GM15510 (cell line): ENCODE data around the gene FAM124B.

Experiments used
- POLR2A ChIP-seq: IDR thresholded peaks from 3 replicates; pipeline ENCODE4 v1.6.1; 2011; ENCODE audit warnings: borderline replicate concordance; ENCODE audit not compliant: insufficient read length; ENCODE audit errors: extremely low read depth

FAM124B gene

GRCh38 chr2:224401641-224402342 is at the start of gene FAM124B:
Gene FAM124B (minus strand): TSS chr2:224402107. CDS start chr2:224401768, 339 bp downstream.
- TF ChIP-seq POLR2A: no peak

GRCh38 chr2:224449212-224450147 is 47.6 kb upstream of the FAM124B start:
- no peak for TF ChIP-seq POLR2A

- no peak for TF ChIP-seq POLR2A
Measured at GRCh38 chr2:224448236-224448635, 46.3 kb upstream of the FAM124B start.

GRCh38 chr2:224444783-224445182 is 42.9 kb upstream of the FAM124B start:
- TF ChIP-seq POLR2A: no peak

- no peak for TF ChIP-seq POLR2A
Measured at GRCh38 chr2:224444021-224444420, 42.1 kb upstream of the FAM124B start.

- no peak for TF ChIP-seq POLR2A
Measured at GRCh38 chr2:224442071-224442967, 40.4 kb upstream of the FAM124B start.

GRCh38 chr2:224440988-224441387 is 39.1 kb upstream of the FAM124B start:
- TF ChIP-seq POLR2A: no peak

GRCh38 chr2:224438726-224439125 is 36.8 kb upstream of the FAM124B start:
- no peak for TF ChIP-seq POLR2A

GRCh38 chr2:224436634-224437033 is 34.7 kb upstream of the FAM124B start:
- no peak for TF ChIP-seq POLR2A

- no peak for TF ChIP-seq POLR2A
Measured at GRCh38 chr2:224434618-224435017, 32.7 kb upstream of the FAM124B start.

GRCh38 chr2:224433442-224433841 is 31.5 kb upstream of the FAM124B start:
- no peak for TF ChIP-seq POLR2A

GRCh38 chr2:224432003-224432579 is 30.2 kb upstream of the FAM124B start:
- TF ChIP-seq POLR2A: no peak

GRCh38 chr2:224429441-224429810 is 27.5 kb upstream of the FAM124B start:
- no peak for TF ChIP-seq POLR2A

- TF ChIP-seq POLR2A: no peak
Measured at GRCh38 chr2:224428787-224429440, 27.0 kb upstream of the FAM124B start.
